Breast epithelium (tissue), 4 donors: ENCODE data around the gene HECTD2. TPM values are rescaled to one million over a fixed set of nuclear protein-coding genes. Genes with fewer than 3 reads are reported as not detected.
"Not testable (repeated sequence)": the region's sequence is repeated elsewhere in the genome, so short reads cannot be mapped to it uniquely, and the experiment has no call there.

Source experiments
- DNase-seq, 2 donors: peaks; one replicate each; pipeline ENCODE4 v3.0.0-alpha.2; 2019; ENCODE audit warnings: low spot score in 2 of 2
- H3K27ac ChIP-seq, 2 donors: fragments of 200-600 bp; sonication (generic) in 1 of 2; one replicate each; pipeline ENCODE4 v1.5.1; 2016 to 2019; ENCODE audit warnings: mild to moderate bottlenecking in 1 of 2
- H3K27me3 ChIP-seq, 2 donors: fragments of 200-600 bp; sonication (generic) in 1 of 2; one replicate each; pipeline versions ENCODE4 v1.5.1 to v1.6.0; 2017 to 2019; ENCODE audit warnings: control low read depth in 1 of 2, mild to moderate bottlenecking in 1 of 2
- H3K36me3 ChIP-seq: fragments of 200-600 bp; one replicate; pipeline ENCODE4 v1.5.1; 2019
- H3K4me1 ChIP-seq, 2 donors: fragments of 200-600 bp; sonication (generic); one replicate each; pipeline ENCODE4 v1.5.1; 2016 to 2019; ENCODE audit warnings: control low read depth in 1 of 2
- H3K4me3 ChIP-seq, 3 donors: fragments of 200-600 bp; sonication (generic); 1 replicate in 2 of 3; 2 replicates in 1 of 3; pipeline ENCODE4 v1.5.1; 2016 to 2019; ENCODE audit warnings: mild to moderate bottlenecking in 3 of 3, moderate library complexity in 2 of 3
- H3K9me3 ChIP-seq, 2 donors: fragments of 200-600 bp; sonication (generic) in 1 of 2; one replicate each; pipeline ENCODE4 v1.5.1; 2016 to 2019; ENCODE audit warnings: control low read depth in 1 of 2
- CTCF ChIP-seq, 3 donors: fragments of 450-650 bp; IDR thresholded peaks; one replicate each; pipeline ENCODE4 v1.5.1; 2016 to 2017; ENCODE audit warnings: antibody characterized with exemption in 3 of 3, mild to moderate bottlenecking in 3 of 3, moderate library complexity in 3 of 3
- POLR2A ChIP-seq: fragments of 450-650 bp; IDR thresholded peaks from one replicate; pipeline ENCODE4 v1.6.1; 2016; ENCODE audit warnings: antibody characterized with exemption, mild to moderate bottlenecking, moderate library complexity
- POLR2AphosphoS5 ChIP-seq, 3 donors: sonication (generic); formaldehyde crosslinking; IDR thresholded peaks; one replicate each; pipeline ENCODE4 v1.6.1; 2017; ENCODE audit warnings: antibody characterized with exemption in 3 of 3
- intact Hi-C: fragments of 100-400 bp; cut with DNase I; formaldehyde crosslinking; loops from one replicate; pipeline ENCODE4 v1.15.1; 2023; ENCODE audit warnings: low total_unique reads
- total RNA-seq, 3 donors: library from RNA; depleted of rRNA; stranded (reverse); fragments of >200 nt; gene quantifications; one replicate each; pipeline ENCODE4 v1.1.0, GENCODE V29; 2016

HECTD2 gene
- total RNA-seq, 3 donors from 2014 or later, result 14.2 to 30.7 (median 19.0) TPM

GRCh38 chr10:91528768-91529167 is 118.6 kb downstream of the HECTD2 start:
- TF ChIP-seq CTCF (IDR thresholded peaks at IDR 0.05) (no peak), POLR2A (no peak), POLR2AphosphoS5 (IDR thresholded peaks at IDR 0.05) (no peak)
- no peaks in the 10 kb centered on the region for H3K27me3 ChIP-seq
- no peaks in the 10 kb centered on the region for H3K9me3 ChIP-seq
- no peak overlapping the region for H3K4me3 ChIP-seq
- no peak overlapping the region for H3K27ac ChIP-seq
- H3K36me3 ChIP-seq, result no peaks in the 10 kb centered on the region
- intact Hi-C loops, result no loop called here
- no peak for DNase-seq
- no peaks in the 10 kb centered on the region for H3K4me1 ChIP-seq

- H3K4me3 ChIP-seq, H3K36me3 ChIP-seq, H3K9me3 ChIP-seq, intact Hi-C loops, H3K27ac ChIP-seq, H3K4me1 ChIP-seq, H3K27me3 ChIP-seq, DNase-seq: not testable (repeated sequence)
Observed at GRCh38 chr10:91534789-91535188, 124.6 kb downstream of the HECTD2 start.

- no peak for TF ChIP-seq POLR2AphosphoS5 (IDR thresholded peaks at IDR 0.05)
- TF ChIP-seq POLR2A, result no peak
- no peak for TF ChIP-seq CTCF (IDR thresholded peaks at IDR 0.05)
- Histone ChIP-seq H3K4me3 (no peak overlapping the region), H3K36me3 (no peaks in the 10 kb centered on the region), H3K4me1 (no peaks in the 10 kb centered on the region), H3K27me3 (no peaks in the 10 kb centered on the region), H3K27ac (no peak overlapping the region), H3K9me3 (no peaks in the 10 kb centered on the region)
- intact Hi-C loops, result no loop called here
- no peak for DNase-seq
Observed at GRCh38 chr10:91536111-91536510, 126.0 kb downstream of the HECTD2 start.

GRCh38 chr10:91536733-91537132 is 126.6 kb downstream of the HECTD2 start:
- intact Hi-C loops, result no loop called here
- TF ChIP-seq POLR2A, result no peak
- no peak for TF ChIP-seq CTCF (IDR thresholded peaks at IDR 0.05)
- TF ChIP-seq POLR2AphosphoS5 (IDR thresholded peaks at IDR 0.05), result no peak
- Histone ChIP-seq H3K9me3 (no peaks in the 10 kb centered on the region), H3K27ac (no peak overlapping the region), H3K36me3 (no peaks in the 10 kb centered on the region), H3K27me3 (no peaks in the 10 kb centered on the region), H3K4me3 (no peak overlapping the region), H3K4me1 (no peaks in the 10 kb centered on the region)
- DNase-seq, result no peak

GRCh38 chr10:91537614-91538383 is 127.7 kb downstream of the HECTD2 start:
- intact Hi-C loops, result no loop called here
- Histone ChIP-seq H3K4me3 (no peak overlapping the region), H3K27ac (no peak overlapping the region), H3K36me3 (no peaks in the 10 kb centered on the region), H3K9me3 (no peaks in the 10 kb centered on the region), H3K27me3 (no peaks in the 10 kb centered on the region), H3K4me1 (no peaks in the 10 kb centered on the region)
- no peak for TF ChIP-seq POLR2AphosphoS5 (IDR thresholded peaks at IDR 0.05)
- no peak for TF ChIP-seq POLR2A
- no peak for TF ChIP-seq CTCF (IDR thresholded peaks at IDR 0.05)
- DNase-seq, result no peak
